NCI-H1048 (cell line): ENCODE measurements around the gene SLC66A1.

Experiments
- DNase-seq: peaks from one replicate; lab custom pipeline; 2025; lab: John Stamatoyannopoulos, UW

Gene SLC66A1

GRCh38 chr1:19361611-19362147 lies 49.6 kb downstream of the SLC66A1 start:
- DNase-seq, result no peak

- no peak for DNase-seq
Measured at GRCh38 chr1:19363536-19364152, 51.5 kb downstream of the SLC66A1 start.

- no peak for DNase-seq
Measured at GRCh38 chr1:19365721-19366120, 53.6 kb downstream of the SLC66A1 start.

GRCh38 chr1:19366599-19367536 lies 54.7 kb downstream of the SLC66A1 start:
- DNase-seq, result no peak

GRCh38 chr1:19367584-19368041 lies 55.5 kb downstream of the SLC66A1 start:
- no peak for DNase-seq

- no peak for DNase-seq
Measured at GRCh38 chr1:19368050-19368449, 55.9 kb downstream of the SLC66A1 start.

GRCh38 chr1:19368964-19369363 lies 56.8 kb downstream of the SLC66A1 start:
- DNase-seq, result no peak

GRCh38 chr1:19369396-19370090 lies 57.4 kb downstream of the SLC66A1 start:
- no peak for DNase-seq

GRCh38 chr1:19370453-19371170 lies 58.5 kb downstream of the SLC66A1 start:
- no peak for DNase-seq

- no peak for DNase-seq
Measured at GRCh38 chr1:19371226-19372135, 59.4 kb downstream of the SLC66A1 start.

GRCh38 chr1:19372136-19372514 lies 60.0 kb downstream of the SLC66A1 start:
- DNase-seq, result no peak

GRCh38 chr1:19372602-19373001 lies 60.5 kb downstream of the SLC66A1 start:
- DNase-seq, result no peak

GRCh38 chr1:19373211-19374082 lies 61.3 kb downstream of the SLC66A1 start:
- DNase-seq, result no peak

- no peak for DNase-seq
Measured at GRCh38 chr1:19374083-19374801, 62.1 kb downstream of the SLC66A1 start.

- no peak for DNase-seq
Measured at GRCh38 chr1:19374926-19375325, 62.8 kb downstream of the SLC66A1 start.

GRCh38 chr1:19375631-19376400 lies 63.7 kb downstream of the SLC66A1 start:
- no peak for DNase-seq

GRCh38 chr1:19376428-19377372 lies 64.6 kb downstream of the SLC66A1 start:
- DNase-seq, result no peak
